HL-60 (cell line): ENCODE data around the gene STAM.

Source experiments
- DNase-seq, 2 experiments: peaks; one replicate each; pipeline ENCODE4 v3.0.0-alpha.2; 2010 to 2020; ENCODE audit warnings: low read depth in 1 of 2, low spot score in 1 of 2
- H3K27ac ChIP-seq: fragments of 250-450 bp; sonication (Bioruptor Pico); replicated peaks from 2 replicates; pipeline ENCODE4 v1.5.1; 2020; ENCODE audit warnings: mild to moderate bottlenecking, moderate library complexity
- H3K27me3 ChIP-seq: fragments of 250-450 bp; sonication (Bioruptor Pico); 2 replicates; pipeline ENCODE4 v1.5.1; 2021; ENCODE audit warnings: mild to moderate bottlenecking, moderate library complexity; ENCODE audit not compliant: insufficient read depth, poor library complexity, severe bottlenecking
- H3K4me3 ChIP-seq: replicated peaks from 2 replicates; pipeline ENCODE4 v1.5.1; 2011; ENCODE audit warnings: mild to moderate bottlenecking, control low read depth, low read length; ENCODE audit not compliant: insufficient read depth
- GABPA ChIP-seq: IDR thresholded peaks from 2 replicates; pipeline ENCODE4 v1.6.1; 2012; ENCODE audit warnings: low read depth
- POLR2AphosphoS5 ChIP-seq: IDR thresholded peaks from 2 replicates; pipeline ENCODE4 v1.6.1; 2012; ENCODE audit warnings: low read depth
- REST ChIP-seq: IDR thresholded peaks from 2 replicates; pipeline ENCODE4 v1.6.1; 2012; ENCODE audit warnings: low read depth; ENCODE audit not compliant: insufficient replicate concordance
- SPI1 ChIP-seq: IDR thresholded peaks from 2 replicates; pipeline ENCODE4 v1.6.1; 2012; ENCODE audit warnings: low read depth, mild to moderate bottlenecking, borderline replicate concordance
- TF ChIP-seq, protein P1 (sequence below): IDR thresholded peaks from one replicate; pipeline ENCODE4 v1.5.1; 2011; ENCODE audit warnings: low read length, control low read depth, inconsistent platforms; ENCODE audit not compliant: insufficient read depth

The STAM gene

GRCh38 chr10:17682236-17682946, 38.4 kb downstream of the STAM start:
- TF ChIP-seq, protein P1, sequence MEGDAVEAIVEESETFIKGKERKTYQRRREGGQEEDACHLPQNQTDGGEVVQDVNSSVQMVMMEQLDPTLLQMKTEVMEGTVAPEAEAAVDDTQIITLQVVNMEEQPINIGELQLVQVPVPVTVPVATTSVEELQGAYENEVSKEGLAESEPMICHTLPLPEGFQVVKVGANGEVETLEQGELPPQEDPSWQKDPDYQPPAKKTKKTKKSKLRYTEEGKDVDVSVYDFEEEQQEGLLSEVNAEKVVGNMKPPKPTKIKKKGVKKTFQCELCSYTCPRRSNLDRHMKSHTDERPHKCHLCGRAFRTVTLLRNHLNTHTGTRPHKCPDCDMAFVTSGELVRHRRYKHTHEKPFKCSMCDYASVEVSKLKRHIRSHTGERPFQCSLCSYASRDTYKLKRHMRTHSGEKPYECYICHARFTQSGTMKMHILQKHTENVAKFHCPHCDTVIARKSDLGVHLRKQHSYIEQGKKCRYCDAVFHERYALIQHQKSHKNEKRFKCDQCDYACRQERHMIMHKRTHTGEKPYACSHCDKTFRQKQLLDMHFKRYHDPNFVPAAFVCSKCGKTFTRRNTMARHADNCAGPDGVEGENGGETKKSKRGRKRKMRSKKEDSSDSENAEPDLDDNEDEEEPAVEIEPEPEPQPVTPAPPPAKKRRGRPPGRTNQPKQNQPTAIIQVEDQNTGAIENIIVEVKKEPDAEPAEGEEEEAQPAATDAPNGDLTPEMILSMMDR: no peak
- TF ChIP-seq POLR2AphosphoS5 (no peak), GABPA (no peak), SPI1 (no peak), REST (no peak)
- no peaks in the 10 kb centered on the region for H3K27me3 ChIP-seq
- H3K4me3 ChIP-seq: no peak overlapping the region
- no peak for DNase-seq
- no peak overlapping the region for H3K27ac ChIP-seq

- H3K27ac ChIP-seq: no peak overlapping the region
- H3K4me3 ChIP-seq: no peak overlapping the region
- DNase-seq: no peak
- no peaks in the 10 kb centered on the region for H3K27me3 ChIP-seq
- no peak for TF ChIP-seq GABPA
- no peak for TF ChIP-seq REST
- TF ChIP-seq, protein P1: no peak
These were observed 39.6 kb downstream of the STAM start for GRCh38 chr10:17683541-17683940.

DNA sequence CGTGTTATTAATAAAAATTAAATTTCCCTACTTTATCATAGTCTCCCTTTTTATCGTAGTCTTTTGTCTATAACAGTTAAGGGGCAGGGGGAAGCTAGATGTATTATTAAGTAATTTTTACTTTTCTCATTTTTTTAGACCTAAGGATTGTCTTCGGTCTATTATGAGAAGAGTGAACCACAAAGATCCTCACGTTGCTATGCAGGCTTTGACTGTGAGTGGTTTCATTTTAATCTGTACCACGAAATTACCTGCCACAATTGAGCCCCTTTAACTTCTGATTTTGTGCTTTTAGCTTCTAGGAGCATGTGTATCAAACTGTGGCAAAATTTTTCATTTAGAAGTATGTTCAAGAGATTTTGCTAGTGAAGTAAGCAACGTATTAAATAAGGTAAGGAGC, 40.6 kb downstream of the STAM start:
- H3K4me3 ChIP-seq: no peak overlapping the region
- no peaks in the 10 kb centered on the region for H3K27me3 ChIP-seq
- no peak for TF ChIP-seq POLR2AphosphoS5
- no peak for TF ChIP-seq REST
- TF ChIP-seq GABPA: no peak
- TF ChIP-seq, protein P1: no peak
- TF ChIP-seq SPI1: no peak
- no peak for DNase-seq
- H3K27ac ChIP-seq: no peak overlapping the region
